Activated T-cell treated with anti-CD3 and anti-CD28 coated beads, Interleukin-2, amount 50 U/mL, for 4 hours (primary cell): ENCODE results near the gene ADAMTS12. TPM values are rescaled to one million over a fixed set of nuclear protein-coding genes. Genes with fewer than 3 reads are reported as not detected.
A peak's percentile ranks its signal among the peaks of the same experiment; 100 is the strongest.

Source experiments
- ATAC-seq, 2 donors: fragments of 200-7000 bp; cut with Tn5 transposase; one replicate each; pipeline ENCODE4 v1.10.0; 2021
- DNase-seq: peaks from one replicate; pipeline ENCODE4 v3.0.0-alpha.2; 2020
- H3K27me3 Mint-ChIP-seq: one replicate; pipeline ENCODE4 v1.8.0; 2021; ENCODE audit warnings: low read depth, mixed read lengths
- H3K36me3 Mint-ChIP-seq: one replicate; pipeline ENCODE4 v1.8.0; 2022; ENCODE audit warnings: mixed read lengths; ENCODE audit not compliant: insufficient read depth
- H3K4me1 Mint-ChIP-seq: one replicate; pipeline ENCODE4 v1.8.0; 2021; ENCODE audit warnings: low read depth, mixed read lengths
- H3K4me3 Mint-ChIP-seq: one replicate; pipeline ENCODE4 v1.8.0; 2021; ENCODE audit warnings: mild to moderate bottlenecking, moderate library complexity, mixed read lengths
- H3K9me3 Mint-ChIP-seq: one replicate; pipeline ENCODE4 v1.8.0; 2021; ENCODE audit warnings: mixed read lengths
- total RNA-seq, 3 donors: library from RNA; stranded (reverse); gene quantifications; one replicate each; pipeline ENCODE4 v1.2.1, GENCODE V29; 2021

The ADAMTS12 gene
- total RNA-seq = under 1 TPM in 1 of 3 donors, not detected in 2; 0.03 TPM

GRCh38 chr5:33891788-33892619 lies at the start of gene ADAMTS12:
ADAMTS12 (minus strand) TSS chr5:33891990; CDS start chr5:33891856, 134 bp downstream.
- DNase-seq (no peak), ATAC-seq (peak in 1 of 2 donors; percentile 48)
- H3K9me3 Mint-ChIP-seq = no peaks in the 10 kb centered on the region
- H3K27me3 Mint-ChIP-seq = peaks cover 49% of the 10 kb centered on the region
- H3K4me1 Mint-ChIP-seq = peaks cover 6% of the 10 kb centered on the region
- H3K4me3 Mint-ChIP-seq = no peak within 1 kb of the TSS
- no peaks in the 10 kb centered on the region for H3K36me3 Mint-ChIP-seq

GRCh38 chr5:33941090-33941489 lies 49.3 kb upstream of the ADAMTS12 start:
- Mint-ChIP-seq H3K9me3 (no peaks in the 10 kb centered on the region), H3K4me1 (no peaks in the 10 kb centered on the region), H3K4me3 (no peak overlapping the region), H3K27me3 (peaks cover 64% of the 10 kb centered on the region), H3K36me3 (no peaks in the 10 kb centered on the region)
- ATAC-seq (no peak), DNase-seq (no peak)

GRCh38 chr5:33939556-33940262 lies 47.9 kb upstream of the ADAMTS12 start:
- H3K9me3 Mint-ChIP-seq = no peaks in the 10 kb centered on the region
- H3K4me3 Mint-ChIP-seq = no peak overlapping the region
- ATAC-seq (no peak), DNase-seq (no peak)
- H3K27me3 Mint-ChIP-seq = peaks cover 72% of the 10 kb centered on the region
- no peaks in the 10 kb centered on the region for H3K4me1 Mint-ChIP-seq
- H3K36me3 Mint-ChIP-seq = no peaks in the 10 kb centered on the region

- Mint-ChIP-seq H3K27me3 (peaks cover 67% of the 10 kb centered on the region), H3K4me1 (no peaks in the 10 kb centered on the region), H3K4me3 (no peak overlapping the region), H3K36me3 (no peaks in the 10 kb centered on the region), H3K9me3 (no peaks in the 10 kb centered on the region)
- DNase-seq = no peak
- no peak for ATAC-seq
These were observed 47.1 kb upstream of the ADAMTS12 start for GRCh38 chr5:33938881-33939280.

- ATAC-seq (no peak), DNase-seq (no peak)
- no peaks in the 10 kb centered on the region for H3K9me3 Mint-ChIP-seq
- no peaks in the 10 kb centered on the region for H3K36me3 Mint-ChIP-seq
- H3K4me3 Mint-ChIP-seq = no peak overlapping the region
- no peaks in the 10 kb centered on the region for H3K4me1 Mint-ChIP-seq
- H3K27me3 Mint-ChIP-seq = peaks cover 67% of the 10 kb centered on the region
These were observed 46.7 kb upstream of the ADAMTS12 start for GRCh38 chr5:33938507-33938796.

- H3K27me3 Mint-ChIP-seq = peaks cover 65% of the 10 kb centered on the region
- no peak overlapping the region for H3K4me3 Mint-ChIP-seq
- DNase-seq = no peak
- ATAC-seq = no peak
- no peaks in the 10 kb centered on the region for H3K4me1 Mint-ChIP-seq
- H3K36me3 Mint-ChIP-seq = no peaks in the 10 kb centered on the region
- H3K9me3 Mint-ChIP-seq = no peaks in the 10 kb centered on the region
These were observed 46.1 kb upstream of the ADAMTS12 start for GRCh38 chr5:33937707-33938506.

GRCh38 chr5:33937017-33937706 lies 45.4 kb upstream of the ADAMTS12 start:
- peaks cover 64% of the 10 kb centered on the region for H3K27me3 Mint-ChIP-seq
- no peaks in the 10 kb centered on the region for H3K9me3 Mint-ChIP-seq
- H3K4me1 Mint-ChIP-seq = no peaks in the 10 kb centered on the region

GRCh38 chr5:33936381-33937016 lies 44.7 kb upstream of the ADAMTS12 start, which contains the start of gene RXFP3:
RXFP3 (plus strand) TSS chr5:33936386; CDS start chr5:33936741, 355 bp downstream.
- Mint-ChIP-seq H3K9me3 (no peaks in the 10 kb centered on the region), H3K36me3 (no peaks in the 10 kb centered on the region), H3K4me1 (no peaks in the 10 kb centered on the region), H3K4me3 (no peak within 1 kb of the TSS), H3K27me3 (peaks cover 59% of the 10 kb centered on the region)
- ATAC-seq (no peak), DNase-seq (no peak)

More at GRCh38 chr5:33937017-33937706, 45.4 kb upstream of the ADAMTS12 start:
- DNase-seq (no peak), ATAC-seq (no peak)
- no peaks in the 10 kb centered on the region for H3K36me3 Mint-ChIP-seq
- H3K4me3 Mint-ChIP-seq = no peak overlapping the region

GRCh38 chr5:33936004-33936380 lies 44.2 kb upstream of the ADAMTS12 start:
- Mint-ChIP-seq H3K4me1 (no peaks in the 10 kb centered on the region), H3K27me3 (peaks cover 54% of the 10 kb centered on the region)
- ATAC-seq = peak; percentile 51 to 69

GRCh38 chr5:33934176-33934575 lies 42.4 kb upstream of the ADAMTS12 start:
- peaks cover 36% of the 10 kb centered on the region for H3K27me3 Mint-ChIP-seq
- no peaks in the 10 kb centered on the region for H3K36me3 Mint-ChIP-seq
- H3K4me3 Mint-ChIP-seq = no peak overlapping the region

More at GRCh38 chr5:33936004-33936380, 44.2 kb upstream of the ADAMTS12 start:
- no peaks in the 10 kb centered on the region for H3K36me3 Mint-ChIP-seq
- no peak for DNase-seq
- H3K4me3 Mint-ChIP-seq = no peak overlapping the region
- H3K9me3 Mint-ChIP-seq = no peaks in the 10 kb centered on the region

GRCh38 chr5:33933723-33934169 lies 42.0 kb upstream of the ADAMTS12 start:
- DNase-seq (no peak), ATAC-seq (no peak)
- H3K9me3 Mint-ChIP-seq = no peaks in the 10 kb centered on the region
- H3K36me3 Mint-ChIP-seq = no peaks in the 10 kb centered on the region
- H3K4me3 Mint-ChIP-seq = no peak overlapping the region
- H3K4me1 Mint-ChIP-seq = no peaks in the 10 kb centered on the region
- H3K27me3 Mint-ChIP-seq = peaks cover 34% of the 10 kb centered on the region

More at GRCh38 chr5:33934176-33934575, 42.4 kb upstream of the ADAMTS12 start:
- Mint-ChIP-seq H3K9me3 (no peaks in the 10 kb centered on the region), H3K4me1 (no peaks in the 10 kb centered on the region)
- DNase-seq (no peak), ATAC-seq (no peak)

- Mint-ChIP-seq H3K4me1 (no peaks in the 10 kb centered on the region), H3K4me3 (no peak overlapping the region)
These were observed 39.3 kb upstream of the ADAMTS12 start for GRCh38 chr5:33931136-33931535.

GRCh38 chr5:33929925-33930690 lies 38.3 kb upstream of the ADAMTS12 start:
- H3K4me1 Mint-ChIP-seq = no peaks in the 10 kb centered on the region
- H3K9me3 Mint-ChIP-seq = no peaks in the 10 kb centered on the region
- H3K36me3 Mint-ChIP-seq = no peaks in the 10 kb centered on the region
- H3K4me3 Mint-ChIP-seq = no peak overlapping the region
- DNase-seq = no peak
- peaks cover 9% of the 10 kb centered on the region for H3K27me3 Mint-ChIP-seq
- no peak for ATAC-seq

More at GRCh38 chr5:33931136-33931535, 39.3 kb upstream of the ADAMTS12 start:
- peaks cover 17% of the 10 kb centered on the region for H3K27me3 Mint-ChIP-seq
- ATAC-seq (no peak), DNase-seq (no peak)
- no peaks in the 10 kb centered on the region for H3K9me3 Mint-ChIP-seq
- no peaks in the 10 kb centered on the region for H3K36me3 Mint-ChIP-seq
